Trophoblast cell (in vitro differentiated cells and primary cell): ENCODE results near the gene IL1R1.

Source experiments
- DNase-seq, 2 donors: peaks; one replicate each; pipeline ENCODE4 v3.0.0-alpha.2; 2016
- H2AFZ ChIP-seq: 2 replicates; pipeline ENCODE4 v1.6.1; 2013; ENCODE audit warnings: low read length, moderate library complexity, mild to moderate bottlenecking; ENCODE audit not compliant: insufficient read depth, poor library complexity
- H2AK5ac ChIP-seq: 2 replicates; pipeline ENCODE4 v1.6.1; 2013; ENCODE audit warnings: mild to moderate bottlenecking, low read length
- H2BK120ac ChIP-seq: 2 replicates; pipeline ENCODE4 v1.6.1; 2013; ENCODE audit warnings: low read length, mild to moderate bottlenecking, moderate library complexity; ENCODE audit not compliant: insufficient read depth, poor library complexity
- H2BK12ac ChIP-seq: 2 replicates; pipeline ENCODE4 v1.6.1; 2013; ENCODE audit warnings: mild to moderate bottlenecking, low read length, moderate library complexity
- H2BK5ac ChIP-seq: 2 replicates; pipeline ENCODE4 v1.6.1; 2013; ENCODE audit warnings: low read length, low read depth, moderate library complexity, mild to moderate bottlenecking; ENCODE audit not compliant: poor library complexity
- H3K14ac ChIP-seq: 2 replicates; pipeline ENCODE4 v1.6.1; 2013; ENCODE audit warnings: mild to moderate bottlenecking, low read length
- H3K18ac ChIP-seq: 2 replicates; pipeline ENCODE4 v1.6.1; 2013; ENCODE audit warnings: mild to moderate bottlenecking, low read length
- H3K23ac ChIP-seq: 2 replicates; pipeline ENCODE4 v1.6.1; 2013; ENCODE audit warnings: low read length
- H3K27ac ChIP-seq: 2 replicates; pipeline ENCODE4 v1.5.1; 2013; ENCODE audit warnings: low read depth, mild to moderate bottlenecking, inconsistent platforms, low read length, moderate library complexity
- H3K27me3 ChIP-seq: 2 replicates; pipeline ENCODE4 v1.6.1; 2013; ENCODE audit warnings: inconsistent platforms, mild to moderate bottlenecking, low read length, moderate library complexity; ENCODE audit not compliant: insufficient read depth
- H3K36me3 ChIP-seq, 2 experiments: 1 replicate in 1 of 2; 2 replicates in 1 of 2; pipeline ENCODE4 v1.6.1; 2013; ENCODE audit warnings: low read length in 2 of 2, mild to moderate bottlenecking in 2 of 2, moderate library complexity in 1 of 2; ENCODE audit not compliant: insufficient read depth in 2 of 2, control insufficient read depth in 1 of 2
- H3K4ac ChIP-seq: 2 replicates; pipeline ENCODE4 v1.6.1; 2013; ENCODE audit warnings: low read depth, mild to moderate bottlenecking, low read length, moderate library complexity
- H3K4me1 ChIP-seq, 2 experiments: 1 replicate in 1 of 2; 2 replicates in 1 of 2; pipeline ENCODE4 v1.6.1; 2013; ENCODE audit warnings: low read length in 2 of 2, mild to moderate bottlenecking in 2 of 2, moderate library complexity in 1 of 2; ENCODE audit not compliant: insufficient read depth in 2 of 2, control insufficient read depth in 1 of 2
- H3K4me2 ChIP-seq: 2 replicates; pipeline ENCODE4 v1.6.1; 2013; ENCODE audit warnings: inconsistent platforms, mild to moderate bottlenecking, low read length, moderate library complexity
- H3K4me3 ChIP-seq: 2 replicates; pipeline ENCODE4 v1.5.1; 2013; ENCODE audit warnings: mild to moderate bottlenecking, low read depth, low read length, inconsistent platforms
- H3K79me1 ChIP-seq: one replicate; pipeline ENCODE4 v1.6.1; 2013; ENCODE audit warnings: low read length
- H3K79me2 ChIP-seq: 2 replicates; pipeline ENCODE4 v1.6.1; 2013; ENCODE audit warnings: low read length, mild to moderate bottlenecking; ENCODE audit not compliant: control insufficient read depth, insufficient read depth, poor library complexity
- H3K9ac ChIP-seq: 2 replicates; pipeline ENCODE4 v1.6.1; 2013; ENCODE audit warnings: mild to moderate bottlenecking, low read length
- H3K9me3 ChIP-seq: 2 replicates; pipeline ENCODE4 v1.6.1; 2013; ENCODE audit warnings: low read depth, mild to moderate bottlenecking, control low read depth, inconsistent platforms, low read length; ENCODE audit not compliant: insufficient read depth
- H4K12ac ChIP-seq: 2 replicates; pipeline ENCODE4 v1.6.1; 2013; ENCODE audit warnings: low read depth, mild to moderate bottlenecking, low read length, moderate library complexity
- H4K8ac ChIP-seq: 2 replicates; pipeline ENCODE4 v1.6.1; 2013; ENCODE audit warnings: low read depth, mild to moderate bottlenecking, low read length, moderate library complexity
- H4K91ac ChIP-seq: one replicate; pipeline ENCODE4 v1.6.1; 2013; ENCODE audit warnings: low read depth, mild to moderate bottlenecking, low read length, moderate library complexity
- WGBS: extraction: QIAGEN DNeasy Blood & Tissue Kit; methylation state at CpG from one replicate; pipeline ENCODE4 v1.1.7; 2013; ENCODE audit warnings: missing lambda C conversion rate; ENCODE audit not compliant: insufficient read length, insufficient coverage; ENCODE audit errors: extremely low coverage; 5-methylcytosine and 5-hydroxymethylcytosine counted together

IL1R1 gene

GRCh38 chr2:102149243-102149642, 6.7 kb downstream of the IL1R1 start:
- Histone ChIP-seq H3K4me2 (no peak overlapping the region), H3K79me1 (peaks cover 7% of the 10 kb centered on the region), H3K9me3 (peaks cover 10% of the 10 kb centered on the region), H3K79me2 (peaks cover 5% of the 10 kb centered on the region), H2AK5ac (no peak overlapping the region), H2BK12ac (no peak overlapping the region), H2BK120ac (peak overlapping the region; percentile 15), H4K91ac (no peak overlapping the region), H3K4me3 (no peak overlapping the region), H3K27me3 (no peaks in the 10 kb centered on the region), H4K12ac (no peak overlapping the region), H3K23ac (no peak overlapping the region), H3K4ac (peak overlapping the region; percentile 40), H3K18ac (peak overlapping the region; percentile 26), H3K4me1 (peaks cover 3 to 19% of the 10 kb centered on the region in 2 experiments), H2AFZ (no peak overlapping the region), H3K36me3 (peaks cover 18 to 27% of the 10 kb centered on the region in 2 experiments), H3K9ac (no peak overlapping the region), H2BK5ac (no peak overlapping the region), H4K8ac (no peak overlapping the region), H3K14ac (no peak overlapping the region), H3K27ac (no peak overlapping the region)
- WGBS = no CpG with 5 or more reads among the region's 2 CpGs
- DNase-seq = no peak

GRCh38 chr2:102149644-102150455, 7.3 kb downstream of the IL1R1 start:
- no peak overlapping the region for H3K14ac ChIP-seq
- WGBS = no CpG with 5 or more reads among the region's 9 CpGs
- H3K27ac ChIP-seq = no peak overlapping the region
- H4K8ac ChIP-seq = no peak overlapping the region
- H3K9ac ChIP-seq = no peak overlapping the region
- H3K9me3 ChIP-seq = peaks cover 8% of the 10 kb centered on the region
- no peak overlapping the region for H3K4me2 ChIP-seq
- H4K12ac ChIP-seq = no peak overlapping the region
- no peak overlapping the region for H2BK12ac ChIP-seq
- no peak overlapping the region for H3K4me3 ChIP-seq
- H3K4ac ChIP-seq = no peak overlapping the region
- H2BK120ac ChIP-seq = no peak overlapping the region
- no peak overlapping the region for H2AFZ ChIP-seq
- H4K91ac ChIP-seq = no peak overlapping the region
- peaks cover 3 to 19% of the 10 kb centered on the region in 2 experiments for H3K4me1 ChIP-seq
- no peak overlapping the region for H2AK5ac ChIP-seq
- DNase-seq = peak in 1 of 2 donors; percentile 57
- peaks cover 5% of the 10 kb centered on the region for H3K79me2 ChIP-seq
- no peak overlapping the region for H2BK5ac ChIP-seq
- peaks cover 7% of the 10 kb centered on the region for H3K79me1 ChIP-seq
- peaks cover 17 to 26% of the 10 kb centered on the region in 2 experiments for H3K36me3 ChIP-seq
- no peak overlapping the region for H3K23ac ChIP-seq
- no peaks in the 10 kb centered on the region for H3K27me3 ChIP-seq
- H3K18ac ChIP-seq = peak overlapping the region; percentile 8

GRCh38 chr2:102154364-102154763, 11.8 kb downstream of the IL1R1 start:
- no peak overlapping the region for H3K14ac ChIP-seq
- peak overlapping the region; percentile 19 for H2AK5ac ChIP-seq
- no CpG with 5 or more reads among the region's 6 CpGs for WGBS

GRCh38 chr2:102154946-102155702, 12.6 kb downstream of the IL1R1 start:
- H3K4ac ChIP-seq = peak overlapping the region; percentile 57
- H2AK5ac ChIP-seq = peak overlapping the region; percentile 25
- no peaks in the 10 kb centered on the region for H3K9me3 ChIP-seq
- H3K4me2 ChIP-seq = no peak overlapping the region
- peak; percentile 41 to 58 for DNase-seq
- peak overlapping the region; percentile 89 for H4K91ac ChIP-seq
- H3K27ac ChIP-seq = peak overlapping the region; percentile 92
- peaks cover 36% of the 10 kb centered on the region for H3K79me1 ChIP-seq
- WGBS = no CpG with 5 or more reads among the region's 7 CpGs
- H3K36me3 ChIP-seq = peaks cover 6 to 13% of the 10 kb centered on the region in 2 experiments
- peaks cover 27 to 39% of the 10 kb centered on the region in 2 experiments for H3K4me1 ChIP-seq
- peak overlapping the region; percentile 75 for H2BK5ac ChIP-seq
- H2BK12ac ChIP-seq = peak overlapping the region; percentile 66
- no peaks in the 10 kb centered on the region for H3K27me3 ChIP-seq
- H3K23ac ChIP-seq = no peak overlapping the region
- H2BK120ac ChIP-seq = peak overlapping the region; percentile 87
- no peak overlapping the region for H2AFZ ChIP-seq
- H3K14ac ChIP-seq = peak overlapping the region; percentile 80
- H4K8ac ChIP-seq = peak overlapping the region; percentile 52
- H3K4me3 ChIP-seq = no peak overlapping the region
- H3K9ac ChIP-seq = no peak overlapping the region
- peak overlapping the region; percentile 14 for H4K12ac ChIP-seq
- peaks cover 8% of the 10 kb centered on the region for H3K79me2 ChIP-seq
- peak overlapping the region; percentile 58 for H3K18ac ChIP-seq

More at GRCh38 chr2:102154364-102154763, 11.8 kb downstream of the IL1R1 start:
- DNase-seq = no peak
- H3K4ac ChIP-seq = no peak overlapping the region
- H3K4me2 ChIP-seq = no peak overlapping the region
- peaks cover 36% of the 10 kb centered on the region for H3K79me1 ChIP-seq
- H3K27ac ChIP-seq = no peak overlapping the region
- H4K8ac ChIP-seq = no peak overlapping the region
- H3K79me2 ChIP-seq = peaks cover 8% of the 10 kb centered on the region
- peaks cover 6 to 13% of the 10 kb centered on the region in 2 experiments for H3K36me3 ChIP-seq
- peak overlapping the region; percentile 23 for H2BK120ac ChIP-seq
- no peak overlapping the region for H3K4me3 ChIP-seq
- H2BK5ac ChIP-seq = no peak overlapping the region
- H3K9ac ChIP-seq = no peak overlapping the region
- H3K4me1 ChIP-seq = peaks cover 27 to 44% of the 10 kb centered on the region in 2 experiments
- H2BK12ac ChIP-seq = no peak overlapping the region
- H4K12ac ChIP-seq = no peak overlapping the region
- H3K9me3 ChIP-seq = no peaks in the 10 kb centered on the region
- no peak overlapping the region for H2AFZ ChIP-seq
- no peak overlapping the region for H3K23ac ChIP-seq
- H3K18ac ChIP-seq = no peak overlapping the region
- no peaks in the 10 kb centered on the region for H3K27me3 ChIP-seq
- peak overlapping the region; percentile 5 for H4K91ac ChIP-seq
